GM21381 (cell line): ENCODE results near the gene MPND.
"Not testable (repeated sequence)": the region's sequence is repeated elsewhere in the genome, so short reads cannot be mapped to it uniquely, and the experiment has no call there.

Source experiments
- ATAC-seq: cut with Tn5 transposase; IDR thresholded peaks from one replicate; pipeline ENCODE4 v1.9.1; 2021; ENCODE audit warnings: mild to moderate bottlenecking, moderate library complexity; ENCODE audit not compliant: unreplicated experiment

MPND gene

DNA sequence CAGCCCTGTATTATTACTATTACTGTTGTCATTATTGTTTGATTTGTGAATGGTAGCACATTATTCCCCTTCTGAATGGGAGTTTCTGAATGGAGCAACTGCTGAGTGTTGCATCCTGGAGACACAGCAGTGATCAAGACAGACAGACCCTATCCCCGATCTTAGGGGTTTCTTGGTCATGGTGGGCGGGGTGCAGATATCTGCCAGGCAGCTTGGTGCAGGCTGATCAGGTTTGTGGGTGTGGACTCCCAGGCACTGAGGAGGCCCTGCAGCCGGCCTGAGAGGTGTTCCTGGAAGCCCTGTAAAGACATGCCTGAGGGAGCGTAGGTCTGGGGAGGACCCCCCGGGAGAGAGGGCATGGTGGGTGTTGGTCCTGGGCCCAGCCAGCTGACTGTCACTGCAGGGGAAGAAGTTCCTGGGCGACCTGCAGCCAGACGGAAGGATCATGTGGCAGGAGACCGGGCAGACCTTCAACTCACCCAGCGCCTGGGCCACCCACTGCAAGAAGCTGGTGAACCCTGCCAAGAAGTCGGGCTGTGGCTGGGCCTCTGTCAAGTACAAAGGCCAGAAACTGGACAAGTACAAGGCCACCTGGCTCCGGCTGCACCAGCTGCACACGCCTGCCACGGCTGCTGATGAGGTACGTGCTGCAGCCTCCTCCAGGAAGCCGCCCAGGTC, 2.1 kb downstream of the MPND start:
- no peak for ATAC-seq

DNA sequence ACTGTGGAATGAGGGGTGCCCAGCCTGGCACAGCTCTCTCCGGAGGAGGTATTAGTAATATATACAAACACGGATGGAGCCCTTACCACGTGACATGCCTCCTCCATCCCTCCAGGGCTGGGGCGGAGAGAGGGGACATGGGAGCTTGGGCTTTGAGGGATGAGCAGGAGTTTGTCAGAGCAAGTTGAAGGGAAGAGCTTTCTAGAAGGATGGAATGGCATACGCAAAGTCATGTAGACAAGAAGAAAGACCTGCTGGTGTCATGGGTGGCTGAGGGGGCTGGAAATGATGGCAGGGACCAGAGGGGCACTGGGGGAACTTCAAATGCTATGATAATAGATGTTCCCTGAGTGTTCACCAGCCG, 2.6 kb downstream of the MPND start:
- no peak for ATAC-seq

DNA sequence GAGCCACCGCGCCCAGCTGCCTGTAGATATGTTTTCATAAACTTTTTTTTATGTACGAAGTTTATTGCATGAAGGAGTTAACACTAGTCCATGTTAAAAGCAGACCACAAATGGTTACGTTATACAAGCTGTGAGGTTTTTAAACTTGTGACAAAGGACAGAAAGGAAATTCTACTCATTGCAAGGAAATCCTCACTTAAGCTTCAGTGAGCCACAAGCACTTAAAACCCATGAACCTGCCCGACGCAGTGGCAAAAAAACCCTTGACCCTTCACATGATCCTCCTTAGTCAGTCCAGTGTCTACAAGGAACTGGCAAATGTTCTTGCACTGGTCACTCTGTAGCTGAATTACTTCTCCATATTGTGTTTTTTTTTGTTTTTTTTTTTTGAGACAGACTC, 4.2 kb downstream of the MPND start:
- no peak for ATAC-seq

DNA sequence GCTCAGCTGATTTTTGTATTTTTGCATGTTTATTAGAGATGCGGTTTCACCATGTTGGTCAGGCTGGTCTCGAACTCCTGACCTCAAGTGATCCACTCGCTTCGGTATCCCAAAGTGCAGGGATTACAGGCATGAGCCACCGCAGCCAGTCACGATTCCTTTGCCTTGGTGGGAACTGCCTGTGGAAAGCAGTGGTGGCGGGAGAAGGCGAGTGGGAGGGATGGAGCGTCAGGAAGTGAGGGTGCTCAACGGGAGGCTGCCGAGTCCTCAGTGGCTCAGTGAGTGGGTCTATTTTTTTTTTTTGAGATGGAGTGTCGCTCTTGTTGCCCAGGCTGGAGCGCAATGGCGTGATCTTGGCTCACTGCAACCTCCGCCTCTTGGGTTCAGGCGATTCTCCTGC, 5.9 kb downstream of the MPND start:
- not testable (repeated sequence) for ATAC-seq

DNA sequence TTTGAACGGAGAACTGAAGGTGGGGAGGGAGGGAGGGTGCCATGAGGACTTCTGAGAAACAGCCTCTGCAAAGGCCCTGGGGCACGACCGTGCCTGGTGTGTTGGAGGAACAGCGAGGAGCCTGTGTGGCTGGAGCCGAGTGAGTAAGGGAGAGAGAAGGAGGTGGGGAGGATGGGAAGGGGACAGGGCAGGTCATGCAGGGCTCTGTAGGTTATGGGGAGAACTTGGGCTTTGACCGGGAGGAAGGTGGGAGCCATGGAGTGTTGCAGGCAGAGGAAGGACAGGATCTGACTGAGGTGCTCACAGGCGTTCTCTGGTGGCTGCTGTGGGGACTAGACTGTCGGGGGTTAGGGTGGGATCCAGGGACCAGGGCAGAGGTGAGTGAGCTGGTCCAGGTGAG, 6.7 kb downstream of the MPND start:
- no peak for ATAC-seq

DNA sequence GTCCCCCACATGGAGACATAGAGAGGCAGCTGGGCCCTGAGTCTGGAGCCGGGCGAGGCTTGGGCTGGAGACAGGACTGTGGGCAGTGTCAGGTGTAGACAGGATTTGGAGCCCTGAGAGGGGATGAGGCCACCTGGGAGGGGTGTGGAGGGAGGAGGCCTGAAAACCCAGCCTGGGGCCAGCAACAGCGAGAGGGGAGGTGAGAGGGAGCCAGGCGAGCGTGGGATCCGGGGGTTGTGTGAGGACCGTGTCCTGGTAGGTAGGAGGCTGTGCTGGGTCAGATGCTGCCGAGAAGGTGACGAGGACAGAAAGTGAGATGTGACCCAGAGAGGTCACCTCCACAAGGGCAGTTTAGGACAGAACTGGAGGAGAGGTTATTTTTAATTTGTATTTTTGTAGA, 7.4 kb downstream of the MPND start:
- ATAC-seq: no peak

DNA sequence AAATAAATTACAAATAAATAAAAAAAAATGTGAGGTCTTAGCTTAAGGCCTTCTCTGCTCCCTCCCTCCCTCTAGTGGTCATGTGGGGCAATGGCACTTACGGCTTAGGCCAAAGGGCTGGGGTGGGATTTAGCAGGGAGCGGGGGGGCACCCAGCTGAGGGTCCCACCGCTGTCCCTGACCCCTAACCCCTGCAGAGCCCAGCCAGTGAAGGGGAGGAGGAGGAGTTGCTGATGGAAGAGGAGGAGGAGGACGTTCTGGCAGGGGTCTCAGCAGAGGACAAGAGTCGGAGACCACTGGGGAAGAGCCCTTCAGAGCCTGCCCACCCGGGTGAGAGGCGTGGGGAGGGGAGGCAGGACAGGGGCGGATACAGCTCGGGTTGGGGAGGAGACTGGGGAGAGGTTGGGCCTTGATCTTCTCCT, 9.3 kb downstream of the MPND start:
- no peak for ATAC-seq

DNA sequence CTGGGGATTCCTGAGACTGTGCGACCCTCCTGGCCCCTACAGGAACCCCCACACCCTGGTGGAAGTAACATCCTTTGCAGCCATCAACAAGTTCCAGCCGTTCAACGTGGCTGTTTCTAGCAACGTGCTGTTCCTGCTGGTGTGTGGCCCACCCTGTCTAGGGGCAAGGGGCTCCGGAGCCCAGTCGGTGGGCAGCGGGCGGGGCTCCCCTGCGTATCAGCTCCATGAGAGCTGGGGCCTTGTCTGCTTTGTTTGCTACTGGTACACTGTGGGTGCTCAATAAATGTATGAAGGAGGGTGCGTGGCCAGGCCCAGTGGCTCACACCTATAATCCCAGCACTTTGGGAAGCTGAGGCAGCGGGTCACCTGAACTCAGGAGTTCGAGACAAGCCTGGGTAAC, 10.9 kb downstream of the MPND start:
- ATAC-seq: no peak

DNA sequence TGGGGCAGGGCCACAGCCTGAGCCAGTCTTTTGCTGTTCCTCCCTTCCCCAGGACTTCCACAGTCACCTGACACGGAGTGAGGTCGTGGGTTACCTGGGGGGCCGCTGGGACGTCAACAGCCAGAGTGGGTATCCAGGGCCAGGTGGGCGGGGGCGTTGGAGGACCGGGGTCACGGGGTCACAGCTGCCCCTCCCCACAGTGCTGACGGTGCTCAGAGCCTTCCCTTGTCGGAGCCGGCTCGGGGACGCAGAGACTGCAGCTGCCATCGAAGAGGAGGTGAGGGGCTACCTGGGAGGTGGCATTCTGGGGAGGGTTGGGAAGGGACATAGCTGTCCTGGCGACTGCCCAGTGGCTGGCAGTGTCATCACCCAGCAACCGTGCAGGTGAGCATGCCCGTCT, 11.5 kb downstream of the MPND start:
- ATAC-seq: no peak

DNA sequence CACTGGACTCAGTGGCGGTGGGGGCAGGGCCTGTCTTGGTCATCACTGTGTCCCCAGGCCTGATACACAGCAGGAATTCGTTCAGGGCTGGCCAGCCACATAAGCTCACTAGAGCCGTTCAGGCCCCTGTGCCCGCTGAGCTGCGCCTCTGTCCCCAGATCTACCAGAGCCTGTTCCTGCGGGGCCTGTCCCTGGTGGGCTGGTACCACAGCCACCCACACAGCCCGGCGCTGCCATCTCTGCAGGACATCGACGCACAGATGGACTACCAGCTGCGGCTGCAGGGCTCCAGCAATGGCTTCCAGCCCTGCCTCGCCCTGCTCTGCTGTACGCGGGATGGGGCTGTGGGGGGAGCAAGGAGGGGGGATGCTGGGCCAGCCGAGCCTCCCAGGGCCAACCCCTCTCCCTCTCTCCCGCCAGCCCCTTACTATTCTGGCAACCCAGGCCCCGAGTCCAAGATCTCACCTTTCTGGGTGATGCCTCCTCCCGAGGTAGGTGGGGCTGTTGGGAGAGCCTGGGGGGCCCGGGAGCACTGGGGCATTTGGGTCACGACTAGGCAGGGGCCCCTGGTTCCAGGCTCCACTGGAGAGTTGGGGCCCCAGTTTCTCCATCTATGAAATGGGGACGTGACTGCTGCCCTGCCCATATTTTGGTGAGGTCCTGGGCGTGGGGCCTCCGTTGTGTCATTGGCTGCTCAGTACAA, 13.9 kb downstream of the MPND start:
- no peak for ATAC-seq

DNA sequence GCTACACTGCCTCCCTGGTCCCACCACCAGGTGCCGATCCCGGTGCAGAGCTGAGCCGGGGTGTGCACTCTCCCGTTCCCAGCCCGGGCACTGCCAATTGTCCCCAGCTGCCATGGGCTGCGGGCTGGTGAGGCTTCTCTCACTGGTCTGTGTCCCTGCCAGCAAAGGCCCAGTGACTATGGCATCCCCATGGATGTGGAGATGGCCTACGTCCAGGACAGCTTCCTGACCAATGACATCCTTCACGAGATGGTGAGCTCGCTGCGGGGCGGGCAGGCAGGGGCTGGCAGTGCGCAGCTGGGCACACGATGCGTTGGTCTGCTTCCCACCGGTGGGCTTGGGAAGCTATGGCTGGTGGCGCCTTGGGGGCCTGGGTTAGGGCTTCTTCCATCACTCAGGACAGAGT, 14.6 kb downstream of the MPND start:
- no peak for ATAC-seq

DNA sequence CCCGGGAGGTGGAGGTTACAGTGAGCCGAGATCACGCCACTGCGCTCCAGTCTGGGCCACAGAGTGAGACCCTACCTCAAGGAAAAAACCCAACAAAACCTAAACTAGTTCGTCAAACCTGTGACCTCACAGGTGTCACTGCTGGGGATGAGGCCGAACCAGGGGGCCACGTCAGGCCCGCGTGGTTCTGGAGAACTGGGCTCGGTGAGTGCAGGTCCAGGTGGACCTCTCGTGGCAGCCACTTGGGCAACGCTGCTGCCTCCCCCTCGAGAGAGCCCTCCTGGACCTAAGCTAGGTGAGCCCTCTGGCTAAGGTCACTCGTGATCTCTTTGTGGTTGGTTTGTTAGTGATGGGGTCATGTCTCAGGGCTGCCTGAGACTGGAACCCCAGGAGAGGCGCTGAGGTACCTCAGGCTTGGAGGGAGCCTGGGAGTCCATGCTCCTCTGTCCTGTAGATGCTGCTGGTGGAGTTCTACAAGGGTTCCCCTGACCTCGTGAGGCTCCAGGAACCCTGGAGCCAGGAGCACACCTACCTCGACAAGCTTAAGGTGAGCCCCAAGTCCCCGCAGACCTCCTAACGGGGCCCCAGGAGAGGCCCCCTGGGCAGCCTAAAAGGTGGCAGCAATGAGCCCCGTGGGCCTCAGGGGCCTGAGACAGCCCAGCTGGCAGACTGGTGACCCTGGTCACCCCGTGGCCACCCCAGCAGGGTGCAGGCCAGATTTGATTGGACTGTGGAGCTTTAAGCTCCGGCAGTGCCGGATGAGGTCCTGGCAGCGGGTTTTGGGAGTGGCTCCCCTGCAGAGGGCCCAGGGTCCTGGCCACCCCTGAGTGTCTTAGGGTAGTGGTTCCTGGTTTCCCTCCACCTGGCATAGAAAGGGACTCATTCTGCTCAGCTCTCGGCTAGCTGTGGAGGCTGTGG, 15.6 kb downstream of the MPND start:
- no peak for ATAC-seq

DNA sequence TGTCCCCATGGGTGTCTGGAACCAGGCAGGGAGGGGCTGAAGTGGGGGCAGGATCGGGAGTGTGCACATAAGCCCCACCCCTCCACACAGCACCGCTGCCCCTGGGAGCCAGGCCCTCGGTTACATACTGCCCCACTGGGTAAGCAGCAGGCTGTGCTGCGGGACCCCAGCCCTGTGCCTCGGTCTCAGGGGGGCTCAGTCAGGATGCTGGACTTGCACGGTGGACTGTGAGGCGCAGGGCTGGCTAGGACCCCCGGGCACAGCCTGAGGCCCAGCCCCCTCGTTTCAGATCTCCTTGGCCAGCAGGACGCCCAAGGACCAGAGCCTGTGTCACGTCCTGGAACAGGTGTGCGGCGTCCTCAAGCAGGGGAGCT, 16.3 kb downstream of the MPND start:
- ATAC-seq: no peak

DNA sequence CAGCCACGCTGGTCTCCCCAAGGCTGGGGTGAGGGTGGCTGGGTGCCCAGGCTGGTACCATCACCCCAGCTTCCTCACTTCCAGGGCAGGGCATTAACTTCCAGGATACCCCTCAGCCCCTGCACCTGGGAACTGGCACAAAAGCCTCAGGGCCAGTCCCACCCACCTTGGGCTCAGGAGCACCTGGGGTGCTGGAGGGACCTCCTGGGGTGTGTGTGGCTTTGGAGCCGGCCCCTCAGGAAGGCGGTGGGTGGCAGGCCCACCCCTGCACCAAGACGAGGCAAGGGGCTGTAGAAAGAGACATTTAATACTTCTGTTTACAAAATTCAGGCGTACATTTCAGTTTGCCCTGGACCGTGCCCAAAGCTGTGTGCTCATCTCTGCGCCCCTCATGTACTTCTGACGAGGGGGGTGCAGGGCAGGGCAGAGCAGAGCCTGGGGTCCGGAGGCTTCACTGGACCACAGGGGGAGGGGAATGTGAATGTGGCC, 16.8 kb downstream of the MPND start:
- ATAC-seq: no peak

DNA sequence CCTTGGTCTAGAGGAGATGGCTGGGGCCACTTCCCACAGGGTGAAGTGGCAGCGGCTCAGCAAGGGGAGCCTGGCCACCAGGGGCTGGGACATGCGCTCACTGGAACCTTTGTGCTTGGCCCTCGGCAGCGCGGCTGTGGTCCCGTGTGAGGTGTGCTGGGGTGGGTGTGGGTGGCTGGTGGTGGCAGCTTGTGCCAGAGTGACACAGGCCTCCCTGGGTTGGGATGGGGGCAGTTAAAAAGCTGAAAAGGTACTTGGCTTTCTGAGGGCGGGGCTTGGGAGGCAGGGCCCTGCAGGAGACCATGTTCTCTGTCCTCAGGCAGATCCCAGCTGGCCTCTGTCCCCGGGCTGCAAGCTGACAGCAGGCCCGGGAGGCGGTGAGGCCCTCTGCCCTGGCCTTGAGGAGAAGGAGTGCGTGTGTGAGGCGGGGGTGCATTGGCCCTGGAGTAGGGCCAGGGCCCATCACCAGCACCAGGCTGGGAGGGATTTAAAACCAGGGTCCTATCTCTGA, 17.3 kb downstream of the MPND start:
- ATAC-seq: no peak

DNA sequence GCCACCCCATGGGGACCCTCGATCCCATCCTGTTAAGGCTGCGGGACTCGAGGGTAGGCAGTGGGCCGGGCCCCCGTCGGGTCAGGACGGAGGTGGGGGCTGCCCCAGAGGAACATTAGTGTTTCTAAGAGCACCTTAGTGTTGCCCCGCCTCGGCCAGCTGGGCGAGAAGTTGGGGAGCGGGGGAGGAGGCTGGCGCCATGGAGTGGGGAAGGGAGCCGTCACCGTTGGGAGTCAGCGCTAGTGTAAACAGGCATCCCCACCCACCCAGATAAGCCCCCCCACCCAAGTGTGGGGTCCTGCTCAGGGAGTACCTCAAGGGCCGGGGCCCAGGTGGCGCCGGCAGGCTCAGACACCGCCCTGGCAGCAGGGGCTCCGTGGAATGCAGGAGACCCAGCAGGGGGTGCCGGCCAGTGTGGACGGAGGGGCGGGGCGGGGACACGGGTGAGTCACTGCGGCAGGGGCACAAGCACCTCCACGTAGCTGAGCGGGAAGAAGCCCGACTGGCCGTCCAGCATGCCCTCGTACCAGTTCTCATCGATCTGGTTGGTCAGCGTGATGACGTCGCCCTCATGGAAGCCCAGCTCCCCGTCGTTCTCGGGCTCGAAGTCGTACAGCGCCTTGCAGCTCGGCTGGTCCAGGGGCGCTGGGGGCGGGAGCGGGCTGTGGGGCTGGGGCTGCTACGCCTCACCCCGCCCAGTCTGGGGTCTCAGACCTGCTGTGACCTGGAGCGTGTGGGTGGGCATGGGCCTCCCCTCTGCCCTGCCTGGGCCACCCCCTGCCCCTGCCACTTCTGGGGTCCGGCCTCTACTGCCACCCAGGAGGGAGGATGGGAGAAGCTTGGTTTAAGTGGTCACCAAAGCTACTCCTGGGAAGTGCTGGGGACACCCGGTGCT, 18.0 kb downstream of the MPND start:
- ATAC-seq: no peak

DNA sequence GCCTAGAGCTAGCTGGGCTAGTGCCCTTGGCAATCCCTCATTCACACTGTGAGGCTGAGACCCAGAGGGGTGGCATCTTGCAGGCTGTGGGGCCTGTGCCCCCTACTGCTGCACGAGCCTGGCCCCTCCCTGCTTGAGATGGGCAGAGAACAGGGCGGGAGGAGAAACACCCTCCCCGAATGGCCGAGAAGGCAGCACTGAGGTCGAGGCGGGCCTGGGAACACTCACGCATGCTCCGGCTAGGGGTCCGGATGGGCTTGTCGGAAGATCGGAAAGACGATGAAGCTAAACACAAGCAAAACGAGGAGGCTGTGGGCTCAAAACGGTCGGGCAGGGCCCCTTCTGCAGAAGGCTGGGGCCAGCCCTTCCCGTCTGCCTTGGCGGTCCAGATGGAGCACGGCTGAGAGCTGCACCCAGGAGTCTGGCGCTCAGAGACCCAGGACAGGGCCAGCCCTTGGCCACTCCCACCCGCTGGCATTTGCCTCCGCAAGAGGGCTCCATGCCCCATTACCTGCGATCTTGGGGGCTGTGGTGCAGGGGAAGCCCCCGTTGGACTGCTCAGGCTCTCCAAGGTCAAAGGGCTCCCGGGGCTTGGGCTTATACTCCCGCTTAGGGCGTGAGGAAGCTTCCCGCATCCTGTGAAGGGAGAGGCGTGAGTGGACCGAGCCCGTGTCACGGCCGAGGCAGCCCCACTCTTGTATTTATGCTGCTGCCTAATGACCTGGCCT, 18.9 kb downstream of the MPND start:
- no peak for ATAC-seq

DNA sequence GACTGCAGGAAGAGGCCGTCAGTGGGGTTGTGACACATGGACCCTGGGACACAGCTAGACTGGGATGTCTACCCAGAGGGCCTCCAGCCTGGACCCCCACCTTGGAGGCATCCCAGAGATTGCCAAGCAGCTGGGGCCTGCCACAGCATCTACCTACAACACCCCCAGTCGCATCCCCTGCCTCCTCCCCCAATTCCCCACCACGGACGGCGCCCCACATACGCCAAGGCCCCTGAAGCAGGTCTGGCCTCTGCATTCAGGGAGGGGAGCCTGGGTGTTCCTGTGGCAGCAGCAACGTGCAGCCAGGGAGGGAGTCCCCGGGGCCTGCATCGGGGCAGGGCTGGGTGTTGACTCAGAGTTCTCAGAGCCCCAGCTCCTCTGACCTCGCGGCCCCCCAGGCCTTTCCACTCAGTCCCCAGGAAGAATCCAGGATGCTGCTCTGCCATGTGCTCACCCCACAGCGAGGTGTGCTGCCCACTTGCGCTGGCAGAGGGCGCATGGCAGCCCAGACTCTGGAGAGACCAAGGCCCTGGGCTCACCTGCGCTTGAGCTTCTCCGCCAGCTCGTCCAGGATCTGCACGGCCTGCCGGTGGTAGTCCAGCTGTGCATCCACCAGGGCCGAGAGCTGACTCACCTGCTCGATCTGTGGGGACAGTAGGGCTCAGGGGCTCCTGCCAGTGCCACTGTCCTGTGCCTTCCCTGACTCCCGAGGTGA, 19.6 kb downstream of the MPND start:
- no peak for ATAC-seq
